K562 (cell line): ENCODE results near the gene CFAP141. TPM values are rescaled to one million over a fixed set of nuclear protein-coding genes. Genes with fewer than 3 reads are reported as not detected.

Source experiments
- DMBX1 ChIP-seq: fragments of 250-450 bp; sonication (Bioruptor Pico); IDR thresholded peaks from 2 replicates; pipeline ENCODE4 v1.8.0; 2022; ENCODE audit warnings: inconsistent platforms, mild to moderate bottlenecking, moderate library complexity, borderline replicate concordance
- EP300 ChIP-seq: IDR thresholded peaks from 2 replicates; pipeline ENCODE4 v1.6.1; 2012; ENCODE audit warnings: low read length, improper control_type of control experiment
- ETV6 ChIP-seq, 3 experiments: fragments of 150-350 bp in 1 of 3; sonication (generic) in 1 of 3; formaldehyde crosslinking in 1 of 3; IDR thresholded peaks; 2 replicates each; pipeline versions ENCODE4 v1.6.1 to v1.8.0; 2014 to 2022; ENCODE audit warnings: borderline replicate concordance in 2 of 3, low read depth in 2 of 3, antibody characterized with exemption in 1 of 3, low read length in 1 of 3, mild to moderate bottlenecking in 1 of 3, missing genetic modification reagents in 1 of 3
- JUN ChIP-seq, 2 experiments: sonication (generic) in 1 of 2; formaldehyde crosslinking in 1 of 2; IDR thresholded peaks; 2 replicates each; pipeline versions ENCODE4 v1.6.1 to v1.8.0; 2012 to 2022; ENCODE audit warnings: borderline replicate concordance in 2 of 2, mild to moderate bottlenecking in 2 of 2, improper control_type of control experiment in 1 of 2, low read depth in 1 of 2, low read length in 1 of 2, missing genetic modification reagents in 1 of 2
- LARP7 ChIP-seq: fragments of 450-650 bp; IDR thresholded peaks from 2 replicates; pipeline ENCODE4 v1.6.1; 2016
- NCOA4 ChIP-seq: fragments of 450-650 bp; IDR thresholded peaks from 2 replicates; pipeline ENCODE4 v1.6.1; 2018; ENCODE audit warnings: mild to moderate bottlenecking; ENCODE audit not compliant: partially characterized antibody
- NRF1 ChIP-seq, 2 experiments: fragments of 450-650 bp; IDR thresholded peaks in 1 of 2; conservative IDR thresholded peaks in 1 of 2; 2 replicates each; pipeline ENCODE4 v1.6.1; 2014; ENCODE audit warnings: mild to moderate bottlenecking in 2 of 2
- PBX2 ChIP-seq, 2 experiments: IDR thresholded peaks in 1 of 2; conservative IDR thresholded peaks in 1 of 2; 2 replicates each; pipeline ENCODE4 v1.6.1; 2016; ENCODE audit warnings: low read depth in 2 of 2, mild to moderate bottlenecking in 1 of 2, missing compliant biosample characterization in 1 of 2, missing genetic modification characterization in 1 of 2, moderate library complexity in 1 of 2
- PHTF2 ChIP-seq: fragments of 250-450 bp; sonication (Bioruptor Pico); IDR thresholded peaks from 2 replicates; pipeline ENCODE4 v1.5.0; 2021; ENCODE audit warnings: mild to moderate bottlenecking
- PML ChIP-seq: IDR thresholded peaks from 2 replicates; pipeline ENCODE4 v1.6.1; 2012; ENCODE audit warnings: low read length, inconsistent platforms
- PYGO2 ChIP-seq: fragments of 450-650 bp; IDR thresholded peaks from 2 replicates; pipeline ENCODE4 v1.6.1; 2016; ENCODE audit warnings: mild to moderate bottlenecking, missing genetic modification characterization, moderate library complexity, missing compliant biosample characterization
- RBM17 ChIP-seq: fragments of 200-400 bp; formaldehyde crosslinking; IDR thresholded peaks from 2 replicates; pipeline ENCODE4 v1.6.1; 2017; ENCODE audit warnings: low read depth, mild to moderate bottlenecking, low read length, borderline replicate concordance
- SMARCC2 ChIP-seq: fragments of 450-650 bp; IDR thresholded peaks from 2 replicates; pipeline ENCODE4 v1.6.1; 2017; ENCODE audit warnings: antibody characterized with exemption, moderate library complexity, mild to moderate bottlenecking, low read depth
- TAF15 ChIP-seq: fragments of 200-400 bp; formaldehyde crosslinking; IDR thresholded peaks from 2 replicates; pipeline ENCODE4 v1.6.1; 2017; ENCODE audit warnings: mild to moderate bottlenecking, low read depth, low read length, moderate library complexity
- ZC3H4 ChIP-seq: sonication (generic); formaldehyde crosslinking; IDR thresholded peaks from 2 replicates; pipeline ENCODE4 v1.9.0; 2021; ENCODE audit warnings: missing genetic modification reagents, borderline replicate concordance
- ZMIZ1 ChIP-seq, 2 experiments: fragments of 150-350 bp in 1 of 2; IDR thresholded peaks; 2 replicates each; pipeline ENCODE4 v1.6.1; 2012 to 2016; ENCODE audit warnings: low read depth in 2 of 2, low read length in 2 of 2, mild to moderate bottlenecking in 1 of 2, moderate library complexity in 1 of 2
- ZNF165 ChIP-seq: fragments of 250-450 bp; sonication (Bioruptor Pico); IDR thresholded peaks from 2 replicates; pipeline ENCODE4 v1.4.0; 2020; ENCODE audit warnings: borderline replicate concordance
- polyA plus RNA-seq, 8 experiments: library from polyadenylated mRNA; depleted of rRNA in 4 of 8; stranded (reverse) in 5 of 8; unstranded in 3 of 8; fragments of >200 nt; fragmentation: Nextera tagmentation in 2 of 8; fragmentation: Illumina TruSeq in 1 of 8; extraction: Ambion mirVana in 2 of 8; extraction: Trizol in 1 of 8; gene quantifications; 2 replicates each; pipeline versions ENCODE4 v1.2.1 to v1.2.3, GENCODE V29; 2011 to 2014; ENCODE audit warnings: inconsistent platforms in 1 of 8, missing spikeins in 1 of 8
- total RNA-seq, 7 experiments: library from RNA; depleted of rRNA in 6 of 7; stranded (reverse); fragments of >200 nt in 6 of 7; fragmentation: Illumina TruSeq in 2 of 7; extraction: Trizol in 2 of 7; gene quantifications; 2 replicates each; pipeline versions ENCODE4 v1.2.1 to v1.2.3, GENCODE V29; 2011 to 2021; ENCODE audit warnings: low replicate concordance in 1 of 7
- TF ChIP-seq, protein P1 (sequence below): sonication (generic); formaldehyde crosslinking; IDR thresholded peaks from 2 replicates; pipeline ENCODE4 v1.8.0; 2022; ENCODE audit warnings: mild to moderate bottlenecking, low read depth, missing genetic modification reagents

The CFAP141 gene
- total and polyA plus RNA-seq, 9 of the 15 experiments (the other 6 are each of a cell fraction or from before 2014, with no cell fraction given) = not detected

DNA sequence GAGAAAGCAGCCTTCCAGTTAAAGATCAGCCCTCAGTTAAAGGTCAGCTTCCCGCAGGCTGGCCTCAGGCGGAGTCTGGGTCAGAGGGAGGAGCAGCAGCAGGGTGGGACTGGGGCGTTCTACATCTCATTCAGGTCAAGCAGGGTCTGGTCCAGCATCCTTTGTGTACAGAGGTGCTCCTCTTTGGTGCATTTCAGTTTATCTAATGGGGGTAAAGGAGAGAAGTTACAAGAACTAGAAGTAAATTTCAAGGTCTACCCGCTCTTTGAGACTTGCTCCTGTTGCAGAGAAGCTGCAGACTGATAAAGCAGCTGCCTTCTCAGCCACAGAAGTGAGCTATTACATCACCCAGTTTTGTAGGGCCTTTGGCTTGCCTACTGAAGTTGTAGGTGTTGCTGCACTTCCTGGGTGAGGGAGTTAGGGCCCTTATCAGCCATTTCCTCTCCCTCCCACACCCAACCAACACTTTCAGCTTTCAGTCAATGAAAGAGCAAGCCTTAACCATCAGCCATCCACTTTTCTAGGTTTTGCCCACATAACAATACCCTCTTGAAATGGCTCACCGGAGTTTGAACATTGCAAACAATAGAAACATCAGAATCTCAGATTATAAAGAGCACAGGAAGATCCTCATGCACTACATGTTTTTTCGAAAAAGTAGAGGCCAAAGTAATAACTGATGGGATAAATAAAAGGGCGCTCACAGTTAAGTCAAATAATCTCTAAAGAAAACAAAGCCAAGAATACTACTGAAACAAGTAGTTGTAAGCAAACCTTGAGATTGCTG lies 48.4 kb downstream of the CFAP141 start (continued):
- TF ChIP-seq RBM17 (no peak), PML (peak; percentile 50; the same call in 1 of the 2 replicates), PBX2 (CRISPR knock-in tag; IDR thresholded peaks at IDR 0.05; ENCODE audit: low read depth) (no peak), PBX2 (tag; conservative IDR thresholded peaks at IDR 0.05; ENCODE audit: low read depth) (0 out of 2 replicates have a peak, but pooled peaks have one; percentile 28), ZNF165 (no peak), ZC3H4 (CRISPR knock-in tag) (no peak), LARP7 (0 out of 2 replicates have a peak, but pooled peaks have one; percentile 19), PYGO2 (tag) (no peak), DMBX1 (no peak), ZMIZ1 (IDR thresholded peaks at IDR 0.05; ENCODE audit: low read depth in 2 of 2, low read length in 2 of 2) (peak in 1 of 2 experiments; percentile 59; a peak in 1 of 4 replicates), EP300 (peak; percentile 93), NCOA4 (no peak), PHTF2 (CRISPR knock-in tag) (no peak), TAF15 (no peak), NRF1 (conservative IDR thresholded peaks at IDR 0.05 in 1 of 2, IDR thresholded peaks at IDR 0.05 in 1 of 2) (0 out of 4 replicates have a peak, but pooled peaks of 1 of the 2 experiments have one; percentile 25), JUN (IDR thresholded peaks at IDR 0.05; ENCODE audit: borderline replicate concordance, low read depth, low read length) (peak; percentile 84), JUN (CRISPR knock-in tag; IDR thresholded peaks at IDR 0.05; ENCODE audit: borderline replicate concordance) (0 out of 2 replicates have a peak, but pooled peaks have one; percentile 42), ETV6 (IDR thresholded peaks at IDR 0.05; ENCODE audit: borderline replicate concordance in 1 of 2, low read depth in 2 of 2, low read length in 1 of 2) (peak; percentile 88 to 89; a peak in 2 of 4 replicates), ETV6 (CRISPR knock-in tag; IDR thresholded peaks at IDR 0.05; ENCODE audit: borderline replicate concordance) (no peak), SMARCC2 (peak; percentile 81)
- TF ChIP-seq, protein P1, sequence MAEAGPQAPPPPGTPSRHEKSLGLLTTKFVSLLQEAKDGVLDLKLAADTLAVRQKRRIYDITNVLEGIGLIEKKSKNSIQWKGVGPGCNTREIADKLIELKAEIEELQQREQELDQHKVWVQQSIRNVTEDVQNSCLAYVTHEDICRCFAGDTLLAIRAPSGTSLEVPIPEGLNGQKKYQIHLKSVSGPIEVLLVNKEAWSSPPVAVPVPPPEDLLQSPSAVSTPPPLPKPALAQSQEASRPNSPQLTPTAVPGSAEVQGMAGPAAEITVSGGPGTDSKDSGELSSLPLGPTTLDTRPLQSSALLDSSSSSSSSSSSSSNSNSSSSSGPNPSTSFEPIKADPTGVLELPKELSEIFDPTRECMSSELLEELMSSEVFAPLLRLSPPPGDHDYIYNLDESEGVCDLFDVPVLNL (CRISPR knock-in tag) = no peak
